Epithelial cell of esophagus (primary cell): Measurements from ENCODE around the gene TMEM250.
A peak's percentile ranks its signal among the peaks of the same experiment; 100 is the strongest.

Experiments
- DNase-seq: peaks from one replicate; pipeline ENCODE4 v3.0.0; 2010; ENCODE audit warnings: low read depth
- H3K4me3 ChIP-seq: 2 replicates; pipeline ENCODE4 v1.5.1; 2011; ENCODE audit warnings: mild to moderate bottlenecking, low read length, control low read depth
- TF ChIP-seq, protein P1 (sequence below): IDR thresholded peaks from 2 replicates; pipeline ENCODE4 v1.5.1; 2011; ENCODE audit warnings: low read depth, mild to moderate bottlenecking, low read length, control low read depth, inconsistent platforms; ENCODE audit not compliant: insufficient read depth; ENCODE audit errors: missing control alignments

Gene TMEM250

DNA sequence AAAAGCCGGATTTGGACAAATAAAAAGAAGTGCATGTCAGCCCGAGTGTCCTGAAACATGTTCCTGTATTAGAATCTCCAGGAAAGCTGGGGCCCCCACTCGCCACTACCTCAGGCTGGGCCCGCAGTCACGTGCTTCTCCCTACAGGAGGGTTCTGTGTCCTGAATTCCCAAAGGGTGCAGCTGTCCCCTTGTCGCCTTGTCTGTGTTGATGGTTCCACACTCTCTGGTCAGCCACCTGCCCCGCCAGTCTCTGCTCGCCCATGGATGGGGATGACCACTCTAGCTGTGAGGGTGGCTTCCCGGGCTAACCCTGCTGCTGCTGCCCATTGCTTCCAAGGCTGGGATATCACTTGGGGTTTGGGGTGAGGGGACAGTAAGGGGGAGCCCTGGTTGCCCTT is 3.1 kb upstream of the TMEM250 start:
- no peak for DNase-seq
- H3K4me3 ChIP-seq, result no peak overlapping the region
- TF ChIP-seq, protein P1, sequence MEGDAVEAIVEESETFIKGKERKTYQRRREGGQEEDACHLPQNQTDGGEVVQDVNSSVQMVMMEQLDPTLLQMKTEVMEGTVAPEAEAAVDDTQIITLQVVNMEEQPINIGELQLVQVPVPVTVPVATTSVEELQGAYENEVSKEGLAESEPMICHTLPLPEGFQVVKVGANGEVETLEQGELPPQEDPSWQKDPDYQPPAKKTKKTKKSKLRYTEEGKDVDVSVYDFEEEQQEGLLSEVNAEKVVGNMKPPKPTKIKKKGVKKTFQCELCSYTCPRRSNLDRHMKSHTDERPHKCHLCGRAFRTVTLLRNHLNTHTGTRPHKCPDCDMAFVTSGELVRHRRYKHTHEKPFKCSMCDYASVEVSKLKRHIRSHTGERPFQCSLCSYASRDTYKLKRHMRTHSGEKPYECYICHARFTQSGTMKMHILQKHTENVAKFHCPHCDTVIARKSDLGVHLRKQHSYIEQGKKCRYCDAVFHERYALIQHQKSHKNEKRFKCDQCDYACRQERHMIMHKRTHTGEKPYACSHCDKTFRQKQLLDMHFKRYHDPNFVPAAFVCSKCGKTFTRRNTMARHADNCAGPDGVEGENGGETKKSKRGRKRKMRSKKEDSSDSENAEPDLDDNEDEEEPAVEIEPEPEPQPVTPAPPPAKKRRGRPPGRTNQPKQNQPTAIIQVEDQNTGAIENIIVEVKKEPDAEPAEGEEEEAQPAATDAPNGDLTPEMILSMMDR, result no peak

DNA sequence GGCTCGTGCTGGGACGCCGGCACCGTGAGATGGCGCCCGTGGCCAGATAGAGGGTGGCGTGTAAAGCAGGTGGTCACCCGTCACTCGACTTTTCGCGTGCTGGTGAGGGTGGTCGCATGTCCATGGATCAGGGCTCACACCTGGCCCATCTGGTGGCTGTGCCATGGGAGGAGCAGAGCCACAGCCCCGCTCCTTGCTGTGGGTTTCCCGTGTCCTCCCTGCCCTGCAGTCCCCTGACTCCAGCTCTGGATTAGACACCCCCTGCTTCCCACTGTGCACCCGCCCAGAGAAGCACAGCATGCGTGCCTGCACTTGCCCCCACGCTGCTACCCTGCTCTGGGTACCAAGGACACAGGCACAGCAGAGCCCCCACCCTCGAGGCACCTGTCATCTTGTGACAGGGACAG is 1.8 kb upstream of the TMEM250 start:
- TF ChIP-seq, protein P1, result no peak
- no peak for DNase-seq
- H3K4me3 ChIP-seq, result no peak overlapping the region

DNA sequence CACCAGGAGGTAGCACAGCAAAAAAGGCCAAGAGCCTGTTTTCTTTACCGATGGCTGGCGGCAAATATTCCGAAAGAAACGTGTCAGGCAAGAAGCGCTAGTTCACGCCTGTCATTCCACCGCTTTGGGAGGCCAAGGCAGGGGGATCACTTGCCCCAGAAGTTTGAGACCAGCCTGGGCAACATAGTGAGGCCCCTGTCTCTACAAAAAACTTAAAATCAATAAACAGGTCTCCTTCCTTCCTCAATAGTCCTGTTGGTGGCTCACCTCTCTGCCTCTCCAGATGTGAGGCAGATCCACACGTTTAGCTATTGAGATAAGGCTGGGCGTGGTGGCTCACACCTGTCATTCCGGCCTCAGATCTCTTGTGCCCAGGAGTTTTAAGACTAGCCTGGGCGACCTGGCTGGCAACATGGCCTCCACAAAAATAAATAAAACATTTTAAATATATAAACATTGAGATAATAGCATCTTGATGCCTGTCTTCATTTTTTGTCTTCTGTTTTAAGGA is 1.3 kb upstream of the TMEM250 start:
- peak; percentile 29 for DNase-seq
- TF ChIP-seq, protein P1, result no peak
- peak overlapping the region; percentile 59 for H3K4me3 ChIP-seq

DNA sequence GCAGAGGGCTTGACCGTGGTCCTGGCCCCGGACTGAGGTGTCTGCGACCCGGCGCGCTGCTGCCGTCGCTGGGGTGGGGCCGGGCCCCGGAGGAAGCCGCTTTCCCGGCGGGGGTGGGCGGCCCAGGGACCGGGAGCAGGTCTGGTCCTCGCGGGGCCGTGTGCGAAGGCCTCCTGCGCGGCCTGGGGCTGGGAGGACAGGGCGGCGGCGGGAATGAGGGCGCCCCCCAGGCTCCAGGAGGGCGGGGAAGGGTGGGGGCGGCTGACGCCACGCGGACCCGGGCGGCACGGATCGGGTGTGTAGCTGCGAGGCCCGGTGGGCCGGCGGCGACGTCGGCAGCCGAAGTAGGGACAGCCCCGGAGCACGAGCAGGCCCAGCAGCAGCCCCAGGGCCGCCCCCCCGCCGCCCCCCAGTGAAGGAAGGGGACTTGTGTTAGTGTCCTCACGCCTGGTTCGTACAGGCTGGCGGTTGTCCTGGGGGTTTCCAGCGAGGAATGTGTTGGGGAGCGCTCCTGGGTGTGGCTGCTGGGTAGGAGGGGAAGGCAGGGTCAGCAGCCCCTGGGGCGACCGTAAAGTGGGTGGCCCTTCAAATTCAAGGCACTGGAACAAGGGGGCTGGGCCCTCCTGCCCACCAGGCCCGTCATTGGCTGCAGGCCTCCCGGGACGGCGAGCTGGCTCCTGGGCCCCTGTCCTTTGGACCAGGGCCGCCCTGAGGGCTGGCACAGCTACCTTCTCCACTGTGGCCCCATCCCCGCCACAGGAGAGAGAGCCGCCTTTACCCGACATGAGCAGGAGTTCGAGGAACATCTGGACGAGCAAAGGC is 597 bp upstream of the TMEM250 start:
- peak; percentile 21 for DNase-seq
- H3K4me3 ChIP-seq, result peak overlapping the region; percentile 59
- TF ChIP-seq, protein P1, result no peak

DNA sequence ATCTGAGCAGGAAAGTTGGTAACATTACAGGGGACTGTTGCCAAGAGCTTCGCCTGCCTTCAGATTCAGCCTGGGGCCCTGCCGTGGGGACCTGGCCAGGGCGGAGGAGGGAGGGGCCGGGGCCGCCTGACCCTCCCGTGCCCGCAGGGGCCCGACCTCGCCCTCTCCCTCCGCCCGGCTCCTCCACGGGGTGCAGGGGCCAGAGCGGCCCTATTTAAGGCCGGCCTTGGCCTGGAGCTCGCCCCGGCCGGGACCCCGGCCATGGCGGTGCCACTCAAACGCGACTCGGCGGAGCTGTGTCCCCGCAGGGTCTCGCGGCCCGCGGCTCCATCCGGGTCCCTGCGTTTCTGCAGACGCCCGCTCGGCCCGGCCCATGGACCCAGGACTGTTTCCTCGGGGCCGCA is 757 bp downstream of the TMEM250 start:
- no peak for DNase-seq
- TF ChIP-seq, protein P1, result no peak
- H3K4me3 ChIP-seq, result peak overlapping the region; percentile 59

DNA sequence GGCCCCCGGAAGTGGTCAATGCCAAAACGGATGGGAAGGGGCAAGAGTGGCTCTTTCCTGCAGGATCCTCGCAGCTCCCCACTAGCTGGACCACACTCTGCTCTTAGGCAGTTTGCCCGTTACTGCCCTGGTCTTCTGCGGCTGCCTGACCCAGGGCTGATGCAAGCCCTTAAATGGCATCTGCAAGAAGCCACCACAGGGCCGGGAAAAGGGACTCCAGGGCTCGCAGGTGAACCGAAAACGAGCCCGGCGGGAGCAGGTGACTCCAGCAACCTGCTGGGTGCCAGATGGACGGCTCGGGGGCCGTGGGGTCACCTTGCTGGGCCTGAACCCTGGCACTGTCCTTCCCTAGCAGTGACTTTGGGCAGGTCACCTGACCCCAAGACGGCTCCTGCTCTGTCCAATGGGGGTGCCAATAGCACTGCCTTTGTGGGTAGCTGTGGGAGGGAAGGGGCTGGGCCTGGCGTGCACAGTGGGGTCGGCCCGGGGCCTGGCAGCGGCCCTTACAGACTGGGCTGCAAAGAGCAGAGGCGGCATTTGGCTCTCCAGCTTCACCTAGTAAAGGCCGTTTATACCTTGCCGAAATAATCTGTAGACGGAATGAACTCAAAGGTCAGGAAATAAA is 1.3 kb downstream of the TMEM250 start:
- H3K4me3 ChIP-seq, result peak overlapping the region; percentile 59
- TF ChIP-seq, protein P1, result no peak
- no peak for DNase-seq
